Measurements from ENCODE around the gene SERPINA4.

The SERPINA4 gene

GRCh38 chr14:94550041-94550440, 11.2 kb upstream of the SERPINA4 start:
- no peak for ATAC-seq

GRCh38 chr14:94555991-94556390, 5.3 kb upstream of the SERPINA4 start:
- ATAC-seq = no peak
- TF ChIP-seq ZFP3 (CRISPR knock-in tag; IDR thresholded peaks at IDR 0.05) = no peak
- no peak for TF ChIP-seq ESRRG (CRISPR knock-in tag; IDR thresholded peaks at IDR 0.05)
- TF ChIP-seq RARB (CRISPR knock-in tag; IDR thresholded peaks at IDR 0.05) = no peak
- TF ChIP-seq ZNF565 (CRISPR knock-in tag; conservative IDR thresholded peaks at IDR 0.05; ENCODE audit: low read depth) = no peak
- TF ChIP-seq TOX (CRISPR knock-in tag; IDR thresholded peaks at IDR 0.05; ENCODE audit: borderline replicate concordance) = no peak
- no peak for TF ChIP-seq PPARA (CRISPR knock-in tag; IDR thresholded peaks at IDR 0.05; ENCODE audit: borderline replicate concordance)
- no peak for TF ChIP-seq BACH2 (CRISPR knock-in tag; IDR thresholded peaks at IDR 0.05; ENCODE audit: borderline replicate concordance)
- no peak for TF ChIP-seq CSRNP3 (CRISPR knock-in tag; IDR thresholded peaks at IDR 0.05)
- no peak for TF ChIP-seq SNAI2 (CRISPR knock-in tag; IDR thresholded peaks at IDR 0.05)
- TF ChIP-seq ZNF70 (CRISPR knock-in tag; IDR thresholded peaks at IDR 0.05) = no peak
- no peak for TF ChIP-seq ARNTL (CRISPR knock-in tag; IDR thresholded peaks at IDR 0.05; ENCODE audit: borderline replicate concordance, low read depth)
- TF ChIP-seq OSR1 (CRISPR knock-in tag; IDR thresholded peaks at IDR 0.05) = no peak
- no peak for TF ChIP-seq ZC3H10 (CRISPR knock-in tag; IDR thresholded peaks at IDR 0.05)

More at GRCh38 chr14:94550041-94550440, 11.2 kb upstream of the SERPINA4 start:
- no peak for TF ChIP-seq ISL1 (CRISPR knock-in tag; IDR thresholded peaks at IDR 0.05)
- no peak for TF ChIP-seq TSHZ2 (CRISPR knock-in tag; IDR thresholded peaks at IDR 0.05)
- no peak for TF ChIP-seq ZFP3 (CRISPR knock-in tag; IDR thresholded peaks at IDR 0.05)

GRCh38 chr14:94557327-94557726, 3.9 kb upstream of the SERPINA4 start:
- TF ChIP-seq RARB (CRISPR knock-in tag; IDR thresholded peaks at IDR 0.05) (no peak), POU6F1 (CRISPR knock-in tag; IDR thresholded peaks at IDR 0.05; ENCODE audit: borderline replicate concordance, low read depth) (no peak), TCF4 (CRISPR knock-in tag; IDR thresholded peaks at IDR 0.05; ENCODE audit: borderline replicate concordance) (no peak), GLIS3 (CRISPR knock-in tag; IDR thresholded peaks at IDR 0.05) (no peak)
- no peak for ATAC-seq

- no peak for ATAC-seq
- TF ChIP-seq CSDC2 (CRISPR knock-in tag; IDR thresholded peaks at IDR 0.05) (no peak), ZNF8 (CRISPR knock-in tag; IDR thresholded peaks at IDR 0.05) (no peak), CSRNP3 (CRISPR knock-in tag; IDR thresholded peaks at IDR 0.05) (no peak), ZNF70 (CRISPR knock-in tag; IDR thresholded peaks at IDR 0.05) (no peak), OSR1 (CRISPR knock-in tag; IDR thresholded peaks at IDR 0.05) (no peak), ZFP30 (CRISPR knock-in tag; IDR thresholded peaks at IDR 0.05) (no peak), POU6F1 (CRISPR knock-in tag; IDR thresholded peaks at IDR 0.05; ENCODE audit: borderline replicate concordance, low read depth) (no peak), ESRRG (CRISPR knock-in tag; IDR thresholded peaks at IDR 0.05) (no peak), ZNF565 (CRISPR knock-in tag; conservative IDR thresholded peaks at IDR 0.05; ENCODE audit: low read depth) (no peak), CREB5 (CRISPR knock-in tag; IDR thresholded peaks at IDR 0.05; ENCODE audit: low read depth) (no peak), ZC3H10 (CRISPR knock-in tag; IDR thresholded peaks at IDR 0.05) (no peak), TCF4 (CRISPR knock-in tag; IDR thresholded peaks at IDR 0.05; ENCODE audit: borderline replicate concordance) (no peak), ARNTL (CRISPR knock-in tag; IDR thresholded peaks at IDR 0.05; ENCODE audit: borderline replicate concordance, low read depth) (no peak), BACH2 (CRISPR knock-in tag; IDR thresholded peaks at IDR 0.05; ENCODE audit: borderline replicate concordance) (no peak), ZFP3 (CRISPR knock-in tag; IDR thresholded peaks at IDR 0.05) (no peak), TOX (CRISPR knock-in tag; IDR thresholded peaks at IDR 0.05; ENCODE audit: borderline replicate concordance) (no peak), PATZ1 (CRISPR knock-in tag; IDR thresholded peaks at IDR 0.05; ENCODE audit: borderline replicate concordance) (no peak), GLIS3 (CRISPR knock-in tag; IDR thresholded peaks at IDR 0.05) (no peak), SNAI2 (CRISPR knock-in tag; IDR thresholded peaks at IDR 0.05) (no peak), ISL1 (CRISPR knock-in tag; IDR thresholded peaks at IDR 0.05) (no peak)
These were observed 2.4 kb upstream of the SERPINA4 start for GRCh38 chr14:94558842-94559241.
